Activated CD4-positive, alpha-beta T cell treated with anti-CD3 and anti-CD28 coated beads, Interleukin-2, amount 50 U/mL, for 48 hours (primary cell): ENCODE measurements around the gene DNAJC4.

ENCODE experiments used
- DNase-seq, 2 experiments: peaks; one replicate each; pipeline ENCODE4 v3.0.0-alpha.2; 2020

Gene DNAJC4, protein sequence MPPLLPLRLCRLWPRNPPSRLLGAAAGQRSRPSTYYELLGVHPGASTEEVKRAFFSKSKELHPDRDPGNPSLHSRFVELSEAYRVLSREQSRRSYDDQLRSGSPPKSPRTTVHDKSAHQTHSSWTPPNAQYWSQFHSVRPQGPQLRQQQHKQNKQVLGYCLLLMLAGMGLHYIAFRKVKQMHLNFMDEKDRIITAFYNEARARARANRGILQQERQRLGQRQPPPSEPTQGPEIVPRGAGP

DNA sequence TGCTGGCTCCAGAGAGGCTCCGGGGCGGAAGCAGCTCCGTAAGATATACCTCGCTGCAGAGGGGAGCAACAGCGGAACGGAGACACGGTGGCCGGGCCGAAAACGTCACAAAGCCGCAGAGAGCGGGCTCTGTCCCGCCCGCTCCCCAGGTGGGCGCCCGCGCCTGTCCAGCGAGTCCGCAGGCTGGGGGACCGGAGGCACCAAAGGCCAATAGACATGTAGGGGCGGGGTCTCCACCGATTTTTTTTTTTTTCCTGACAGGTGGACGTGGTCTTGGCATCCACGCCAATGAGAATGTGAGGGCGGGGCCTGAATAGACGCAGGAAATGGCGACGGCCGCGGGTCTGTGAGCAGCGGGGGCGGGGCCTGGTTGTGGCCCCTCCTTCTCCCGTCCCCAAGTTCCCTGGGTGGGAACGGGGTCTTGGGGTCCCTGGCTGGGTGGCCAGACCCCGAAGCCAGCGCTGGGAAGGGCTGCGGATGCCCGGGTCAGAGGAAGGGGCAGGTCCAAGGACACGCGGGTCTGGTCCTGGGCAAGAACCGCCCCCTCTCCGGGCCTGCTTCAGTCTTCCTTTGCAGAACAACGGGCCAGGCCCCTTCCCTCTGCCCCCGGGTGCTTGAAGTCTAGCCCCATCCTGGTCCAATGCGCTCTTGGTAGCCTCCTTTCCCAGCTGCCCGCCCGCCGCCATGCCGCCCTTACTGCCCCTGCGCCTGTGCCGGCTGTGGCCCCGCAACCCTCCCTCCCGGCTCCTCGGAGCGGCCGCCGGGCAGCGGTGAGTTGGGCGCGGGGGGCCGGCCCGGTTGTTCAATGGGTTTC, at the start of gene DNAJC4:
TSS of gene DNAJC4 (plus strand) at position 378 of the 814 bp plus-strand sequence. CDS start at position 685, 307 bp downstream.
- DNase-seq: peak; percentile 92 to 95

DNA sequence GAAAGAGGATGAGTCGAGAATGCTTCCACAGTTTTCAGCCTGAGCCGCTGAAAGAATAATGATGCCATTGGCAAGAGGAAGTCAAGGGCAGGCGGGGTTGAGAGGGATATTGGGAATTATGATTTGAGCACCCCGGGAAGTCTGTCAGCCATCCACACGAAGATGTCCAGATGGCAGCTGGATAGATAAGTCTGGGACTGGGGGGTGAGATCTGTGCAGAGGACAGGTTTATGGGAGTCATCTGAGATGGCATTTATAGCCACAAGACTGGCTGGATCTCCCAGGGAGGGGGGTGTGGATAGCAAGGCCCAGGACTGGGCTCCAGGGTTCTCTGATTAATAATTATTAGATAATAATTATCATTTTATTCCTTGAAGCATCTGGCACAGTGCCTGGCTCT, 49.5 kb upstream of the DNAJC4 start:
- DNase-seq: no peak

GRCh38 chr11:64181506-64182411, 48.6 kb upstream of the DNAJC4 start:
- DNase-seq: peak; percentile 48 to 60

- no peak for DNase-seq
Observed at GRCh38 chr11:64183890-64184289, 46.5 kb upstream of the DNAJC4 start.

GRCh38 chr11:64185175-64185692, 45.1 kb upstream of the DNAJC4 start:
- no peak for DNase-seq

DNA sequence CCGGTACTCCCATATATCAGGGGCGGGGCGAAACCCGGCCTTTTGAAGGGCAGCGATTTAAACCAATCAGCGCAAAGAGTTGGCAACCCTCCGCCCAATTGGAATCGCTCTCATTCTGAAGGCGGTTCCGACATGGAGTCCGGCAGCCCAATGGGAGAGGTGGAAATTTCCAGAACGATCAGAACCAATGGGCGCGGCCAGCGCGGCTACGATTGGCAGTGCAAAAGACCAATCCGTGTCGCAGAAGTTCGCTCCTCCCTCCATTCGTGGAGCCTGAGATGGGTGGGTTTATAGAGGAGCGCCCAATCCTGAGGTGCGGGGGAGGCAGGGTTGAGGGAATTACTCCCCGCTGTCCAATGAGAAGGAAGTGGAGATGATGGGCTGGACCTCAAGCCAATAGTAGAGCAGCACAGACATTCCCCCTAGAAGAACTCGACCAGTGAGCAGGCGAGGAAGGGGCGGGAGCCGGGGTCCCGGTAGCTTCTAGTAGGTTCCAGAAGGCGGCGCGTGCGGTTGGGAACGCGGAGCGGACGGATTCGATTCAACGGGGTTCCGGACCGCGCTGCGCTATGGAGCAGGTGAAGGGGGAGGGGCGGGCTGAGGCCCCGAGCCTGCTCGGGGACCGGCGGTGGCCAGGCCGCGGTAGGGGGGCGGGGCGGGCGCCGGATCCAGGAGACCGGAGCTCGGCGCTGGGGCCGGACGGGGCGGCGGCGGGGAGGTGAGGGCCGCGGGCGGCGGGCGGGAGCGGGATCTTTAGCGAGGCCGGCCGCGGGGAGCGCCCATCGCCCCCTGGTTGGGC, 44.5 kb upstream of the DNAJC4 start, which contains the start of gene STIP1:
TSS of gene STIP1 (plus strand) at position 479 of the 799 bp plus-strand sequence. CDS start at position 570, 91 bp downstream.
- peak; percentile 98 to 99 for DNase-seq

GRCh38 chr11:64186492-64187165, 43.7 kb upstream of the DNAJC4 start:
- DNase-seq: peak; percentile 48 to 61

DNA sequence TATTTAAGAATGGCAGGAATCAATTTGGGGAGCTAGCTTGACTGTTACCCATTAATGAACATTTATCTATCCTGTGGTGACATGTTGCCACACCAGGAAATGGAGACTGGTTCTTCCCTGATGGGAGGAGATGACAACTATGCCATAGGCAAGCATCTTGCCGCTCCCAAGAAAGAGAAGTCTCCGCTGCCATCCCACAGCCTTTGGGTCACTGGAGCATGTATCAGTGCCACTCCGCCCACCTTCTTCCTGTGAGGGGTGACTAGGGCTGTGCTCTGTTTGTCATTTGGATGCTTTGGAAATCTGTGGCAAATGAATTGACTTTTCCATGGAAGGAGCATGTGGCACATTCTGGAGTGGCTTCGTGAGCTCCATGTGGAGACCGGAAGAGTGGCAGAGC, 37.9 kb upstream of the DNAJC4 start:
- DNase-seq: no peak

DNA sequence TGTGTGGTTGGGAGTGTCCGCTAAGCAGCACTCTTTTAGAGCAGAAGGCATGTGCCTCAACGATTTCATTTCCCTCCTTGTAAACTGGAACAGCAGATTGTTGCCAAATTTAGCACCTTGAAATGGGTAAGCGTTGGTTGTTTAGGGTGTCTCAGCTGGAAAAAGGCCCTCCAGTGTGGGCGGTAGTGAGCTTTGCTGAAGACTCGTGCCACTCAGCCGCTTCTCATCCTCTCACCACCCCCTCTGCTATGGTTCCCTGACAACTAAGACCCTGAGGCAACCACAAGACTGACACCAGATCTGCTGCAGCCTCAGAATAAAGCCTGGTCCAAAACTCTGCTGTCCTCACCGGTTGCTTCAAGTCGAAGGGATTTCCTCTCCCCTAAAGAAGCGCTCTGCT, 33.7 kb upstream of the DNAJC4 start:
- DNase-seq: no peak

DNA sequence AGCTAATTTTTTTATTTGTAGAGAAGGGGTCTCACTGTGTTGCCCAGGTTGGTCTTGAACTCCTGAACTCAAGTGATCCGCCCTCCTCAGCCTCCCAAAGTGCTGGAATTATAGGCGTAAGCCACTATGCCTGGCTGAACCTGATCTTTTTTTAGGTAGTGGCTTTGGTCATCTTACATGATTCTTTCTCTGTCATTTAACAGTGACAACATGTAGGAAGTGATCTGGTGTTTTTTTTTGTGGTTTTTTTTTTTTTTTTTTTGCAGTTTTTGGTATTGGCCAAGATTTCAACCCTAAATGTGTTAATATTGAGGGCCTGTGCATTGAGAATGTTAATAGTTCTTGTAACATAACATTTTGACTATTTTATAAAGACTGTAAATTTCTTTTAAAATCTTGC, 31.8 kb upstream of the DNAJC4 start:
- no peak for DNase-seq

DNA sequence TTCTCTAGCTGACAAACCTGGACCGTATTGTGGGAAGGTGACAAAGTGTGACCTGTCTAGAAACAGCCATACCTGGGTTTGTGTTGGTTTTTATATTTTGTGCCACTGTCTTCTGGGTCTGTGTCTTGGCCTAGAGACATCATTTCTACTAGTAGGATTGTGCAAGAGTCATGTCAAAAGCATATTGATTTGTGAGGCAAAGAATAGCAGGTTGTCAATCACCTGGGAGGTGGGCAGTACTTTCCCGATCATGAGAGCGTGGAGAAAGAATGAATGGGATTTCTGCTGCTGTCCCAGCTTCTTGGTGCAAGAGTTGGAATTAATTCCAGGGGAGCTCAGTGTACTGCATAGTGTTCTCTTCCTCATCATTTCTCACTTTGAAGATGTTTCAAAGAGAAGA, 28.8 kb upstream of the DNAJC4 start:
- DNase-seq: no peak

- DNase-seq: no peak
Observed at GRCh38 chr11:64202992-64203391, 27.4 kb upstream of the DNAJC4 start.

DNA sequence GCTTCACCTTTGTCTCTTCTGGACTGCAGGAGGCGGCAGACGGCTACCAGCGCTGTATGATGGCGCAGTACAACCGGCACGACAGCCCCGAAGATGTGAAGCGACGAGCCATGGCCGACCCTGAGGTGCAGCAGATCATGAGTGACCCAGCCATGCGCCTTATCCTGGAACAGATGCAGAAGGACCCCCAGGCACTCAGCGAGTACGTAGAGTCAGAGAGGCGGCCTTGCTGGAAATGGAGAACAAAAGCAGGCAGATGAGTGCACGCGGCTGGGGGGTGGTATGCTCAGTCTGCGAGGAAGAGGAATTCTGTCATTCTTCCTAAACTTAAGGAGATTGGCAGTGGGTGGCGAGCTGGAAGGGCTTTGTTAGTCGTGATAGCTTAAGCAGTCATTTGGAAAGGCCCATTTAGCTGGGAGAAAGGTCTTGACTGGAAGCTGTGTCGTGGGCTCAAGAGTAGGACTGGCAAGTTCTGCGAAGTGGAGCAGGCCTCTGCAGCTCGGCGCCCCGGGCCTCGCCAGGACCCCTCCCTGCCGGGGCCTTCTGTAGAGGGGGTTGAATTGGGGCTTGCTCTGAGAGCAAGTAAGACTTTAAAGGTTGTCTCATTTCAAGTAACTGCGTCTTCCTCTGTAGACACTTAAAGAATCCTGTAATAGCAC, 26.8 kb upstream of the DNAJC4 start:
- no peak for DNase-seq

DNA sequence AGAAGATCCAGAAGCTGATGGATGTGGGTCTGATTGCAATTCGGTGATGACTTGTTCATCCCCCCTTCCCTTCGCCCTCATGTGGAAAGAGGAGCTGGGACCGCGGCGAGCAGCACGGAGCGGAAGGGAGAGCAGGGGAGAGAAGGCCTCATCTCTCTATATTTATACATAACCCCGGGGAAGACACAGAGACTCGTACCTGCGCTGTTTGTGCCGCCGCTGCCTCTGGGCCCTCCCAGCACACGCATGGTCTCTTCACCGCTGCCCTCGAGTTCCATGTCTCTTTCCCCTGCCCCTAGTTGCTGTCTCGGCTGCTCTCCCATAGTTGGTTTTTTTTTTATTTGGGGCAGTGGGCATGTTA, 26.3 kb upstream of the DNAJC4 start:
- no peak for DNase-seq

DNA sequence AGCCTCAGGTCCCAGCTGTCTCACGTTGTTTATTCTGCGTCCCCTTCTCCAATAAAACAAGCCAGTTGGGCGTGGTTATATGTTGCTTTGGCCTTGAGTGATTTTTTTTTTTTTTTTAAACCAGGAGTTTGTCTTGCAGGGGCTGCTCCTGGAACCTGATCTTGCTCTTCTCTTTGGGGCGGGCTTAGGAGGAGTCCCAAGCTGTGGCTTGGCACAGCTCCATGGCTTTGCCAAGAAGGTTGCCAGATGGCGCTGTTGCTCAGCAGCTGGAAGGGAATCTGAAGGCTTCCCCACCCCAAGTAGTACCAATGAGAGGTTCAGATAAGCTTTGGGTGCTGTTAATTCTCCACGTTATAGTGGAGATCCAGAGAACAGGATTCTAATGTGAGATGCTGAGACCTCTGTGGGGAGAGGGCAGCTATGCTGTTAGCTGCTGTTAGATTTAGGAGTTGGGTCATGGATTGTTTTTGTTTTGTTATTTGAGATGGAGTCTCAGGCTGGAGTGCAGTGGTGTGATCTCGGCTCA, 25.8 kb upstream of the DNAJC4 start:
- peak; percentile 80 to 84 for DNase-seq

- DNase-seq: peak; percentile 85 to 88
Observed at GRCh38 chr11:64206457-64207255, 23.7 kb upstream of the DNAJC4 start, which contains the start of gene FERMT3. TSS of gene FERMT3 (plus strand) at chr11:64206721. CDS start at chr11:64207365, 644 bp downstream.

- peak; percentile 84 to 88 for DNase-seq
Observed at GRCh38 chr11:64207256-64208085, 22.9 kb upstream of the DNAJC4 start.

DNA sequence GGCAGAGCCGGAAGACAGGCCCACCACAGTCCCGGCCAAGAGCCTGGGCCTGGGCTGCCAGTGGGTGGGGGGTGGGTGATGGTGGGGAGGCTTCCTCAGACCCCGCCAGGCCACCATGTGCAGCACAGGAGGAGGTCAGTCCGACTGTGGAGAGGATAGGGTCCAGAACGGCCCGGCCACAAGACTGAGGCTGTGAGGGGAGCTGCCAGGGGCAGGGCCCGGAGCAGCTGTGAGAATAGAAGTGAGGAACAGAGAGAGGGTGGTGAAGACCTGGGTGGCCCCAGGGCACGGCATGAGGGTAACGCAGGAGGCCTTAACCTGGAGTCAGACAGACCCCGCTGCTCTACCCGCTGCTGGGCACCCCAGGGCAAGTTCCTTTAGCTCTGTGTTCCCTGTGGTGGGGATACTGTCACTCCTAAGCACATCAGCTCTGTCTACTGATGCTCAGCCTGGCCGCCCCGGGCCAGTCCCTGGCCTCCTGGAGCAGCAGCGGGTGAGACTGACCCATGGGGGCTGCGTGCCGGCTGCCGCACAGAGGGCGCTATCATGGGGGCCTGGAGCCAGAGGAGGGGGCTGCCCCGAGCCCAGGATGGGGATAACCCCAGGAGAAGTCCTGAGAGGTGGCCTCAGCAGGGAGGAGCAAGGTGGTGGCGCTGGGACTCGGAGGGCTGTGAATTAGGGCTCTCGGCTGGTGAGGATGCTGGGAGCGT, 22.1 kb upstream of the DNAJC4 start:
- DNase-seq: no peak
